ENCODE data around the gene LCN10.

DNA sequence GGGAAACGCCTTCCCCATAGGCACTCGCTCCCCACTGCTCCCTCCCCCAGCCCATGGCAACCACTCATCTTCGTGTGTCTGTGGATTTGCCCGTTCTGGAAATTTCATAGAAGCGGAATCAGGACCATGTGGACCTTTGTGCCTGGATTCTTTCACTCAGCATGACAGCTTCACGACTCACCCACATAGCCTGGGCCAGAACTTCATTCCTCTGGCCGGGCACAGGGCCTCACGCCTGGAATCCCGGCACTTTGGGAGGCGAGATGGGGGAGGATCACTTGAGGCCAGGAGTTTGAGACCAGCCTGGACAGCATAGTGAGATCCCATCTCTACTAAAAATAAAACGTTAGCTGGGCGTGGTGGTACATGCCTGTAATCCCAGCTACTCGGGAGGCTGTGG lies 42.4 kb downstream of the LCN10 start:
- TF ChIP-seq YY1 (IDR thresholded peaks at IDR 0.05; ENCODE audit: low read depth, low read length) (no peak), POLR2AphosphoS5 (IDR thresholded peaks at IDR 0.05; ENCODE audit: low read length) (no peak), TAF1 (IDR thresholded peaks at IDR 0.05; ENCODE audit: borderline replicate concordance, low read depth, low read length) (no peak), EZH2 (IDR thresholded peaks at IDR 0.05; ENCODE audit: borderline replicate concordance, control insufficient read depth, low read depth, low read length) (no peak), RAD21 (IDR thresholded peaks at IDR 0.05; ENCODE audit: insufficient read depth, low read depth, low read length) (no peak), HDGF (IDR thresholded peaks at IDR 0.05) (no peak), ZNF24 (IDR thresholded peaks at IDR 0.05) (no peak)
- TF ChIP-seq, protein P1, sequence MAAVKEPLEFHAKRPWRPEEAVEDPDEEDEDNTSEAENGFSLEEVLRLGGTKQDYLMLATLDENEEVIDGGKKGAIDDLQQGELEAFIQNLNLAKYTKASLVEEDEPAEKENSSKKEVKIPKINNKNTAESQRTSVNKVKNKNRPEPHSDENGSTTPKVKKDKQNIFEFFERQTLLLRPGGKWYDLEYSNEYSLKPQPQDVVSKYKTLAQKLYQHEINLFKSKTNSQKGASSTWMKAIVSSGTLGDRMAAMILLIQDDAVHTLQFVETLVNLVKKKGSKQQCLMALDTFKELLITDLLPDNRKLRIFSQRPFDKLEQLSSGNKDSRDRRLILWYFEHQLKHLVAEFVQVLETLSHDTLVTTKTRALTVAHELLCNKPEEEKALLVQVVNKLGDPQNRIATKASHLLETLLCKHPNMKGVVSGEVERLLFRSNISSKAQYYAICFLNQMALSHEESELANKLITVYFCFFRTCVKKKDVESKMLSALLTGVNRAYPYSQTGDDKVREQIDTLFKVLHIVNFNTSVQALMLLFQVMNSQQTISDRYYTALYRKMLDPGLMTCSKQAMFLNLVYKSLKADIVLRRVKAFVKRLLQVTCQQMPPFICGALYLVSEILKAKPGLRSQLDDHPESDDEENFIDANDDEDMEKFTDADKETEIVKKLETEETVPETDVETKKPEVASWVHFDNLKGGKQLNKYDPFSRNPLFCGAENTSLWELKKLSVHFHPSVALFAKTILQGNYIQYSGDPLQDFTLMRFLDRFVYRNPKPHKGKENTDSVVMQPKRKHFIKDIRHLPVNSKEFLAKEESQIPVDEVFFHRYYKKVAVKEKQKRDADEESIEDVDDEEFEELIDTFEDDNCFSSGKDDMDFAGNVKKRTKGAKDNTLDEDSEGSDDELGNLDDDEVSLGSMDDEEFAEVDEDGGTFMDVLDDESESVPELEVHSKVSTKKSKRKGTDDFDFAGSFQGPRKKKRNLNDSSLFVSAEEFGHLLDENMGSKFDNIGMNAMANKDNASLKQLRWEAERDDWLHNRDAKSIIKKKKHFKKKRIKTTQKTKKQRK (IDR thresholded peaks at IDR 0.05; ENCODE audit: low read depth, low read length) = no peak
- TF ChIP-seq, protein P2, sequence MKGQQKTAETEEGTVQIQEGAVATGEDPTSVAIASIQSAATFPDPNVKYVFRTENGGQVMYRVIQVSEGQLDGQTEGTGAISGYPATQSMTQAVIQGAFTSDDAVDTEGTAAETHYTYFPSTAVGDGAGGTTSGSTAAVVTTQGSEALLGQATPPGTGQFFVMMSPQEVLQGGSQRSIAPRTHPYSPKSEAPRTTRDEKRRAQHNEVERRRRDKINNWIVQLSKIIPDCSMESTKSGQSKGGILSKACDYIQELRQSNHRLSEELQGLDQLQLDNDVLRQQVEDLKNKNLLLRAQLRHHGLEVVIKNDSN (IDR thresholded peaks at IDR 0.05; ENCODE audit: borderline replicate concordance, extremely low read length, insufficient read depth, low read depth, low read length) = no peak

All from GM12878 (cell line).